ENCODE data around the gene PRRX1.

The PRRX1 gene

GRCh38 chr1:170703591-170703990 is 39.7 kb downstream of the PRRX1 start:
- H3K27ac ChIP-seq: no peak overlapping the region
- H3K9ac ChIP-seq: no peak overlapping the region
- no peaks in the 10 kb centered on the region for H3K27me3 ChIP-seq (ENCODE audit: control insufficient read depth, insufficient read depth, low read length)
- no peak overlapping the region for H3K4me2 ChIP-seq (ENCODE audit: low read length)
- H2AFZ ChIP-seq: no peak overlapping the region
- no peaks in the 10 kb centered on the region for H3K79me2 ChIP-seq
- H3K4me3 ChIP-seq (ENCODE audit: low read depth, low read length): no peak overlapping the region
- H3K36me3 ChIP-seq (ENCODE audit: control insufficient read depth, insufficient read depth, low read length): no peaks in the 10 kb centered on the region
- no peaks in the 10 kb centered on the region for H3K9me3 ChIP-seq (ENCODE audit: control insufficient read depth, low read length)
- H3K4me1 ChIP-seq: no peaks in the 10 kb centered on the region
- TF ChIP-seq, protein P1, sequence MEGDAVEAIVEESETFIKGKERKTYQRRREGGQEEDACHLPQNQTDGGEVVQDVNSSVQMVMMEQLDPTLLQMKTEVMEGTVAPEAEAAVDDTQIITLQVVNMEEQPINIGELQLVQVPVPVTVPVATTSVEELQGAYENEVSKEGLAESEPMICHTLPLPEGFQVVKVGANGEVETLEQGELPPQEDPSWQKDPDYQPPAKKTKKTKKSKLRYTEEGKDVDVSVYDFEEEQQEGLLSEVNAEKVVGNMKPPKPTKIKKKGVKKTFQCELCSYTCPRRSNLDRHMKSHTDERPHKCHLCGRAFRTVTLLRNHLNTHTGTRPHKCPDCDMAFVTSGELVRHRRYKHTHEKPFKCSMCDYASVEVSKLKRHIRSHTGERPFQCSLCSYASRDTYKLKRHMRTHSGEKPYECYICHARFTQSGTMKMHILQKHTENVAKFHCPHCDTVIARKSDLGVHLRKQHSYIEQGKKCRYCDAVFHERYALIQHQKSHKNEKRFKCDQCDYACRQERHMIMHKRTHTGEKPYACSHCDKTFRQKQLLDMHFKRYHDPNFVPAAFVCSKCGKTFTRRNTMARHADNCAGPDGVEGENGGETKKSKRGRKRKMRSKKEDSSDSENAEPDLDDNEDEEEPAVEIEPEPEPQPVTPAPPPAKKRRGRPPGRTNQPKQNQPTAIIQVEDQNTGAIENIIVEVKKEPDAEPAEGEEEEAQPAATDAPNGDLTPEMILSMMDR (IDR thresholded peaks at IDR 0.05): no peak

DNA sequence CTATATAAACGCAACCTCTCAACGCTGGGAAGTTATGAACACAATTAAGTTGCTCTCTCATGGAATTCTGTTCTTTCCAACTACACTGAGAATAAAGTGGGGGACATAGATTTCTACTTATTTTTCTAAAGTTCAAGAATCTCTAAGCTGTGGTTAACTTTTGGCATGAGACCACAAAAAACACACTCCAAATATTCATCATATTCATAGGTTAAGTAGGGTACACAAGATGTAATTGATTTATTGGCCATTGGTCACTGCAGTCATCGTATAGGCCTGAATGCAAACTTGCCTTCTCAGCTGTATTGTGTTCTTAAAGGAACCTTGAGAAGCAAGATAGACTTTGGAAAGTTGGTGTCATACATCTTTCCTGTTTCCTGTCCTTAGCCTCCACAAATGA is 40.3 kb downstream of the PRRX1 start:
- Histone ChIP-seq H3K36me3 (ENCODE audit: control insufficient read depth, insufficient read depth, low read length) (no peaks in the 10 kb centered on the region), H3K4me1 (no peaks in the 10 kb centered on the region)

GRCh38 chr1:170705981-170706380 is 42.0 kb downstream of the PRRX1 start:
- Histone ChIP-seq H3K4me2 (ENCODE audit: low read length) (no peak overlapping the region), H2AFZ (no peak overlapping the region), H3K9me3 (ENCODE audit: control insufficient read depth, low read length) (no peaks in the 10 kb centered on the region), H3K79me2 (no peaks in the 10 kb centered on the region), H3K4me3 (ENCODE audit: low read depth, low read length) (no peak overlapping the region), H3K9ac (no peak overlapping the region), H3K4me1 (no peaks in the 10 kb centered on the region), H3K27me3 (ENCODE audit: control insufficient read depth, insufficient read depth, low read length) (no peaks in the 10 kb centered on the region), H3K27ac (no peak overlapping the region), H3K36me3 (ENCODE audit: control insufficient read depth, insufficient read depth, low read length) (no peaks in the 10 kb centered on the region)
- TF ChIP-seq, protein P1 (IDR thresholded peaks at IDR 0.05): no peak

More for the DNA sequence above, 40.3 kb downstream of the PRRX1 start:
- Histone ChIP-seq H3K4me3 (ENCODE audit: low read depth, low read length) (no peak overlapping the region), H3K79me2 (no peaks in the 10 kb centered on the region), H3K27ac (no peak overlapping the region), H2AFZ (no peak overlapping the region), H3K4me2 (ENCODE audit: low read length) (no peak overlapping the region), H3K9me3 (ENCODE audit: control insufficient read depth, low read length) (no peaks in the 10 kb centered on the region), H3K9ac (no peak overlapping the region), H3K27me3 (ENCODE audit: control insufficient read depth, insufficient read depth, low read length) (no peaks in the 10 kb centered on the region)
- TF ChIP-seq, protein P1 (IDR thresholded peaks at IDR 0.05): no peak

DNA sequence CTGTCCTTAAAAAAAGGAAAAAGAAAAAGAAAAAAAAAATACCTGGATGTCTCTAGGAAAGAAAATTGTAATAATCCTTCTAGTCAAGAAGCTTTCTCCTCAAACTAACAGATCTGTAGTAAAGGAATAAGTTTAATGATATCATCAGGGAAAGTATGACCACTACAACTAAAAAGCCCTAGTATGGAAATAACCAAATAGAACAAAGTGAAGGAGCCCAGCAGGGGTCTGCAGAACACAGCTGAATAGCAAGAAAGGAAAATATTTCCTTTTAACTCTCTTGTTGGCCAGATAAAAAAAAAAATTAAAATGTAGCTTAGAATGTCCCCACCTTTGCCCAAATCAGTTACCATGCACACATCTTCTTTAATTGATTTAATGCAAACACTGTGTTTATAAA is 43.2 kb downstream of the PRRX1 start:
- Histone ChIP-seq H3K36me3 (ENCODE audit: control insufficient read depth, insufficient read depth, low read length) (no peaks in the 10 kb centered on the region), H3K79me2 (no peaks in the 10 kb centered on the region), H3K9ac (no peak overlapping the region), H3K9me3 (ENCODE audit: control insufficient read depth, low read length) (no peaks in the 10 kb centered on the region), H3K27me3 (ENCODE audit: control insufficient read depth, insufficient read depth, low read length) (no peaks in the 10 kb centered on the region), H3K27ac (no peak overlapping the region), H2AFZ (no peak overlapping the region), H3K4me1 (no peaks in the 10 kb centered on the region), H3K4me3 (ENCODE audit: low read depth, low read length) (no peak overlapping the region), H3K4me2 (ENCODE audit: low read length) (no peak overlapping the region)
- TF ChIP-seq, protein P1 (IDR thresholded peaks at IDR 0.05): no peak

GRCh38 chr1:170707959-170708655 is 44.2 kb downstream of the PRRX1 start:
- Histone ChIP-seq H3K36me3 (ENCODE audit: control insufficient read depth, insufficient read depth, low read length) (no peaks in the 10 kb centered on the region), H3K4me1 (no peaks in the 10 kb centered on the region), H3K4me3 (ENCODE audit: low read depth, low read length) (no peak overlapping the region), H3K27me3 (ENCODE audit: control insufficient read depth, insufficient read depth, low read length) (no peaks in the 10 kb centered on the region), H2AFZ (no peak overlapping the region), H3K79me2 (no peaks in the 10 kb centered on the region), H3K27ac (no peak overlapping the region), H3K9me3 (ENCODE audit: control insufficient read depth, low read length) (no peaks in the 10 kb centered on the region), H3K9ac (no peak overlapping the region), H3K4me2 (ENCODE audit: low read length) (no peak overlapping the region)
- TF ChIP-seq, protein P1 (IDR thresholded peaks at IDR 0.05): no peak
